ENCODE measurements around the gene DNAJC4.

DNAJC4 gene

GRCh38 chr11:64256300-64256699, 26.0 kb downstream of the DNAJC4 start:
- Histone ChIP-seq H3K9ac (peak overlapping the region in 1 of 11 experiments; percentile 26; a peak in 2 of 22 replicates), H4K20me1 (peaks cover 17 to 81% (median 31%) of the 10 kb centered on the region in 11 experiments; a peak in 19 of 22 replicates), H3K4me3 (no peak overlapping the region), H3K4me1 (peaks cover 19 to 29% (median 25%) of the 10 kb centered on the region in 10 experiments), H3K27me3 (no peaks in the 10 kb centered on the region), H3K9me3 (replicated peaks in 1 of 11) (no peaks in the 10 kb centered on the region), H3K4me2 (no peak overlapping the region), H3K36me3 (peaks cover 65 to 78% (median 70%) of the 10 kb centered on the region in 11 experiments), H3K27ac (no peak overlapping the region)
- TF ChIP-seq Cebpa-rat (IDR thresholded peaks at IDR 0.05): no peak

- no peak overlapping the region for H3K9ac ChIP-seq
- peaks cover 84 to 99% (median 90%) of the 10 kb centered on the region in 11 experiments for H3K36me3 ChIP-seq
- H3K4me3 ChIP-seq: no peak overlapping the region
- no peak overlapping the region for H3K27ac ChIP-seq
- no peaks in the 10 kb centered on the region for H3K27me3 ChIP-seq
- no peak overlapping the region for H3K4me2 ChIP-seq
- no peaks in the 10 kb centered on the region for H3K9me3 ChIP-seq (replicated peaks in 1 of 11)
- H3K4me1 ChIP-seq: peaks cover 17 to 32% (median 22%) of the 10 kb centered on the region in 10 experiments
- no peak for TF ChIP-seq Cebpa-rat (IDR thresholded peaks at IDR 0.05)
- H4K20me1 ChIP-seq: peaks cover 5 to 90% (median 22%) of the 10 kb centered on the region in 11 experiments; a peak in 19 of 22 replicates
These were observed 28.0 kb downstream of the DNAJC4 start for GRCh38 chr11:64258356-64258755.

GRCh38 chr11:64258946-64259532, 28.7 kb downstream of the DNAJC4 start:
- Histone ChIP-seq H4K20me1 (peaks cover 0 to 85% (median 15%) of the 10 kb centered on the region in 11 experiments; a peak in 17 of 22 replicates), H3K4me2 (no peak overlapping the region), H3K4me3 (no peak overlapping the region), H3K4me1 (peaks cover 17 to 31% (median 20%) of the 10 kb centered on the region in 10 experiments), H3K27ac (no peak overlapping the region), H3K9ac (no peak overlapping the region), H3K27me3 (no peaks in the 10 kb centered on the region), H3K9me3 (replicated peaks in 1 of 11) (no peaks in the 10 kb centered on the region), H3K36me3 (peaks cover 91 to 100% (median 97%) of the 10 kb centered on the region in 11 experiments)
- TF ChIP-seq Cebpa-rat (IDR thresholded peaks at IDR 0.05): no peak

GRCh38 chr11:64259533-64260067, 29.3 kb downstream of the DNAJC4 start:
- Histone ChIP-seq H3K9ac (0 out of 22 replicates have a peak overlapping the region, but pooled peaks of 1 of the 11 experiments have one; percentile 9), H4K20me1 (peaks cover 0 to 85% (median 9%) of the 10 kb centered on the region in 11 experiments; a peak in 13 of 22 replicates), H3K4me3 (no peak overlapping the region), H3K27me3 (no peaks in the 10 kb centered on the region), H3K27ac (no peak overlapping the region), H3K4me2 (no peak overlapping the region), H3K9me3 (replicated peaks in 1 of 11) (no peaks in the 10 kb centered on the region), H3K4me1 (peaks cover 19 to 31% (median 22%) of the 10 kb centered on the region in 10 experiments), H3K36me3 (peaks cover 86 to 100% (median 96%) of the 10 kb centered on the region in 11 experiments)
- no peak for TF ChIP-seq Cebpa-rat (IDR thresholded peaks at IDR 0.05)

GRCh38 chr11:64260147-64260708, 29.9 kb downstream of the DNAJC4 start:
- no peaks in the 10 kb centered on the region for H3K27me3 ChIP-seq
- H3K9ac ChIP-seq: 0 out of 22 replicates have a peak overlapping the region, but pooled peaks of 1 of the 11 experiments have one; percentile 9
- H3K9me3 ChIP-seq (replicated peaks in 1 of 11): no peaks in the 10 kb centered on the region
- no peak for TF ChIP-seq Cebpa-rat (IDR thresholded peaks at IDR 0.05)
- H4K20me1 ChIP-seq: peaks cover 0 to 81% (median 7%) of the 10 kb centered on the region in 11 experiments; a peak in 10 of 22 replicates
- H3K36me3 ChIP-seq: peaks cover 81 to 99% (median 92%) of the 10 kb centered on the region in 11 experiments
- H3K27ac ChIP-seq: no peak overlapping the region
- H3K4me1 ChIP-seq: peaks cover 24 to 35% (median 29%) of the 10 kb centered on the region in 10 experiments
- H3K4me2 ChIP-seq: no peak overlapping the region
- H3K4me3 ChIP-seq: no peak overlapping the region

GRCh38 chr11:64261556-64262080, 31.3 kb downstream of the DNAJC4 start:
- Histone ChIP-seq H3K27ac (no peak overlapping the region), H4K20me1 (peaks cover 0 to 81% (median 1%) of the 10 kb centered on the region in 11 experiments; a peak in 8 of 22 replicates), H3K4me2 (no peak overlapping the region; a peak in 2 of 22 replicates), H3K4me3 (no peak overlapping the region), H3K9ac (peak overlapping the region in 1 of 11 experiments; percentile 27; a peak in 1 of 22 replicates), H3K27me3 (no peaks in the 10 kb centered on the region), H3K4me1 (peaks cover 38 to 49% (median 43%) of the 10 kb centered on the region in 10 experiments), H3K9me3 (replicated peaks in 1 of 11) (no peaks in the 10 kb centered on the region), H3K36me3 (peaks cover 72 to 99% (median 92%) of the 10 kb centered on the region in 11 experiments)
- no peak for TF ChIP-seq Cebpa-rat (IDR thresholded peaks at IDR 0.05)

- TF ChIP-seq Cebpa-rat (IDR thresholded peaks at IDR 0.05): no peak
- peaks cover 64 to 98% (median 86%) of the 10 kb centered on the region in 11 experiments for H3K36me3 ChIP-seq
- H3K27me3 ChIP-seq: no peaks in the 10 kb centered on the region
These were observed 32.1 kb downstream of the DNAJC4 start for GRCh38 chr11:64262271-64263002.

More at GRCh38 chr11:64262271-64263002, 32.1 kb downstream of the DNAJC4 start:
- Histone ChIP-seq H3K27ac (peak overlapping the region in 6 of 11 experiments; percentile 21 to 67 (median 39); a peak in 9 of 22 replicates), H3K4me2 (peak overlapping the region in 9 of 11 experiments; percentile 30 to 68 (median 48); a peak in 15 of 22 replicates), H3K9ac (peak overlapping the region in 9 of 11 experiments; percentile 22 to 62 (median 42); a peak in 9 of 22 replicates), H3K4me3 (no peak overlapping the region), H3K9me3 (replicated peaks in 1 of 11) (no peaks in the 10 kb centered on the region), H3K4me1 (peaks cover 46 to 57% (median 51%) of the 10 kb centered on the region in 10 experiments), H4K20me1 (peaks cover 0 to 74% (median 0%) of the 10 kb centered on the region in 11 experiments; a peak in 8 of 22 replicates)
